Neutrophil (primary cell): ENCODE measurements around the gene SLC39A5.
"Not testable (repeated sequence)": the region's sequence is repeated elsewhere in the genome, so short reads cannot be mapped to it uniquely, and the experiment has no call there.

ENCODE experiments used
- H3K27ac ChIP-seq: fragments of 200-600 bp; sonication (generic); 2 replicates; pipeline ENCODE4 v1.5.1; 2016; ENCODE audit warnings: mild to moderate bottlenecking, moderate library complexity
- H3K27me3 ChIP-seq: fragments of 200-600 bp; sonication (generic); 2 replicates; pipeline ENCODE4 v1.6.0; 2016; ENCODE audit warnings: mild to moderate bottlenecking
- H3K36me3 ChIP-seq: fragments of 200-600 bp; sonication (generic); 2 replicates; pipeline ENCODE4 v1.5.1; 2017
- H3K4me1 ChIP-seq, 2 experiments: fragments of 200-600 bp in 1 of 2; sonication (generic) in 1 of 2; 1 replicate in 1 of 2; 2 replicates in 1 of 2; pipeline versions ENCODE4 v1.5.1 to v1.6.1; 2013 to 2016; ENCODE audit warnings: low read depth in 1 of 2, low read length in 1 of 2, mild to moderate bottlenecking in 1 of 2, moderate library complexity in 1 of 2; ENCODE audit not compliant: control insufficient read depth in 1 of 2, insufficient read depth in 1 of 2
- H3K4me3 ChIP-seq, 2 experiments: fragments of 200-600 bp in 1 of 2; sonication (generic) in 1 of 2; 1 replicate in 1 of 2; 2 replicates in 1 of 2; pipeline ENCODE4 v1.5.1; 2013 to 2016; ENCODE audit warnings: low read depth in 1 of 2, low read length in 1 of 2, mild to moderate bottlenecking in 1 of 2, moderate library complexity in 1 of 2
- H3K9me3 ChIP-seq: fragments of 200-600 bp; sonication (generic); 2 replicates; pipeline ENCODE4 v1.5.1; 2016
- TF ChIP-seq, protein P1 (sequence below): fragments of 200-600 bp; sonication (generic); IDR thresholded peaks from 2 replicates; pipeline ENCODE4 v1.5.1; 2016; ENCODE audit warnings: antibody characterized with exemption

The SLC39A5 gene

DNA sequence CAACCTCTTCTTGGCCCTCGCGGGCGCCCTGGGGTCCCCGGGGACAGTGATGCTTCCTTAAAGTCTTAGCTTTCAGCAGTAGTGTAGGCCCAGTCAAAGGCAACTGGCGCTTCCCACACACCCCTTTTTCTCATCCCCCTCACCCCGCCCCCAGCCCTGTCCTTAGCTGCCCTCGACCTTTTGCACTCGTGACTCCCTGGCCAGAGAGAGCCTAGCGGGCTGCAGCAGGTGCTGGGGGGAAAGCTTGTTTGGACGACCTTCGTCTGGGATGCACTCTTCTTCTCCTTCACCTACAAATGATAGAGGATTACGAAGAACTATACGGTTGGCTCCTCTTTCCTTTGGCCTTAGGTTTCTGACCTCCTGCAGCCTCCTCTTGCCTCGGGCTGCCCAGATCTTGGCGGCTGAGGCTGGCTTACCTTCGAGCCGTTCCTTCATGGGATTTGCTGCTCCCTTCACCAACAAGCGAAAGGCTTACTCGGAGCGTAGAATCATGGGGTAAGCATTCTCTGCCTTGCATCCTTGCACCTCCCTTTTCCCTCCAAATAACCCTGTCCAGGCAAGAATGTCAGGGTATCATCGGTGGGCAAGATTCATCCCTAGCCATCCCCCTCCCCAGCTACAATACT is 37.7 kb downstream of the SLC39A5 start:
- Histone ChIP-seq H3K4me3 (peak overlapping the region; percentile 79 to 80), H3K27ac (peak overlapping the region; percentile 89), H3K27me3 (no peaks in the 10 kb centered on the region), H3K9me3 (no peaks in the 10 kb centered on the region), H3K4me1 (peaks cover 17 to 19% of the 10 kb centered on the region in 2 experiments), H3K36me3 (peaks cover 28% of the 10 kb centered on the region)
- TF ChIP-seq, protein P1, sequence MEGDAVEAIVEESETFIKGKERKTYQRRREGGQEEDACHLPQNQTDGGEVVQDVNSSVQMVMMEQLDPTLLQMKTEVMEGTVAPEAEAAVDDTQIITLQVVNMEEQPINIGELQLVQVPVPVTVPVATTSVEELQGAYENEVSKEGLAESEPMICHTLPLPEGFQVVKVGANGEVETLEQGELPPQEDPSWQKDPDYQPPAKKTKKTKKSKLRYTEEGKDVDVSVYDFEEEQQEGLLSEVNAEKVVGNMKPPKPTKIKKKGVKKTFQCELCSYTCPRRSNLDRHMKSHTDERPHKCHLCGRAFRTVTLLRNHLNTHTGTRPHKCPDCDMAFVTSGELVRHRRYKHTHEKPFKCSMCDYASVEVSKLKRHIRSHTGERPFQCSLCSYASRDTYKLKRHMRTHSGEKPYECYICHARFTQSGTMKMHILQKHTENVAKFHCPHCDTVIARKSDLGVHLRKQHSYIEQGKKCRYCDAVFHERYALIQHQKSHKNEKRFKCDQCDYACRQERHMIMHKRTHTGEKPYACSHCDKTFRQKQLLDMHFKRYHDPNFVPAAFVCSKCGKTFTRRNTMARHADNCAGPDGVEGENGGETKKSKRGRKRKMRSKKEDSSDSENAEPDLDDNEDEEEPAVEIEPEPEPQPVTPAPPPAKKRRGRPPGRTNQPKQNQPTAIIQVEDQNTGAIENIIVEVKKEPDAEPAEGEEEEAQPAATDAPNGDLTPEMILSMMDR = no peak

DNA sequence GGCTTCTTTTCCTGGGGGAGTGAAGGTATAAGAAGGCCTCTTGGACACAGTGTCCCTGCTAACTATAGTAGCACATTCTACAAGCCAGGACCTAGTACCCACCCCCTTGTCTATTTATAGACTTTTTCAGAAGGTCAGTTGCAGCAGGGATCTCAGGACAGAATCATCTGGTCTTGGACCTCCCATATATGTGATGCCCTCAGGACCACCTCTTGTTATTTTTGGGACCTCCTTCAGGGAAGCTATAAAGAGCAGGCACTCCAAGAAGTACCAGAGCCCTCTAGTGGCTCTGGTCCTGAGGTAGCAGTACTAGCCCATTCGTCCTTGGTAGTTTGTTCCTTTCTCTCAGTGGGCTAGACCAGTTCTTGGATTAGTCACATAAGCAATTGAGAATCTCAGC is 41.2 kb downstream of the SLC39A5 start:
- H3K36me3 ChIP-seq = peaks cover 63% of the 10 kb centered on the region
- no peak overlapping the region for H3K27ac ChIP-seq
- no peak overlapping the region for H3K4me3 ChIP-seq
- H3K4me1 ChIP-seq = peaks cover 12 to 16% of the 10 kb centered on the region in 2 experiments
- H3K27me3 ChIP-seq = no peaks in the 10 kb centered on the region
- no peaks in the 10 kb centered on the region for H3K9me3 ChIP-seq
- TF ChIP-seq, protein P1 = no peak

DNA sequence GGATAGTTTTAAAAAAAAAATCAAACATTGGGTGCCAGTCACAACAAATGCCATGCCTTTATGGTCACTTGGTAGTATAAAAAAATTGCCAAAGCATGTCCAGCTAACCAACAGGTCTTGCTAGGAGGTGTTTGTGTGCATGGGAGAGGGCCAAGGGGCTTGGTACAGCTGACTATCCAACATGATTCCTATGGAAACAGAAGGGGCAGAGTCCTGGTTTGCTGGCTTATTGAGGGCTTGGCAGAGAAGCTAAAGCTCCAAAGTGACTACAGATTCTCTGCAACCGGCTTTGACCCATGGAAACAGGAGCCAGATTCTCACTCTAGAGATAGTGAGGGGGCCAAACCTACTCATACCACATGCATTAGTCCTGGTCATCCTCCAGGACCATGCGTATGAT is 42.6 kb downstream of the SLC39A5 start:
- peaks cover 76% of the 10 kb centered on the region for H3K36me3 ChIP-seq
- H3K27ac ChIP-seq, H3K9me3 ChIP-seq, H3K27me3 ChIP-seq, H3K4me1 ChIP-seq, H3K4me3 ChIP-seq: not testable (repeated sequence)

DNA sequence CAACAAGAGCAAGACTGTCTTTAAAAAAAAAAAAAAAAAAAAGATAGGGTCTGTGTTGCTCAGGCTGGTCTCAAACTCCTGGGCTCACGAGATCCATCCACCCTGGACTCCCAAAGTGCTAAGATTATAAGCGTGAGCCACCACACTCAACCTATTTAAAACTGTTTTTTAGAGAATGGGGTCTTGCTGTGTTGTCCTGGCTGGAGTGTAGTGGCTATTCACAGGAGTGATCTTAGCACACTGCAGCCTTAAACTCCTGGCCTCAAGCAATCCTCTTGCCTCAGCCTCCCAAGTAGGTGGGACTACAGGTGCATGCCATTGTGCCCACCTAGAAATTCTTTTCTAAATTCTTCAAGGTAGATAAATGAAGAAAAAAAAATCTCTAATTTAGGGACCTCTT is 44.4 kb downstream of the SLC39A5 start:
- peaks cover 94% of the 10 kb centered on the region for H3K36me3 ChIP-seq
- peak overlapping the region; percentile 48 for H3K27ac ChIP-seq
- TF ChIP-seq, protein P1 = no peak

DNA sequence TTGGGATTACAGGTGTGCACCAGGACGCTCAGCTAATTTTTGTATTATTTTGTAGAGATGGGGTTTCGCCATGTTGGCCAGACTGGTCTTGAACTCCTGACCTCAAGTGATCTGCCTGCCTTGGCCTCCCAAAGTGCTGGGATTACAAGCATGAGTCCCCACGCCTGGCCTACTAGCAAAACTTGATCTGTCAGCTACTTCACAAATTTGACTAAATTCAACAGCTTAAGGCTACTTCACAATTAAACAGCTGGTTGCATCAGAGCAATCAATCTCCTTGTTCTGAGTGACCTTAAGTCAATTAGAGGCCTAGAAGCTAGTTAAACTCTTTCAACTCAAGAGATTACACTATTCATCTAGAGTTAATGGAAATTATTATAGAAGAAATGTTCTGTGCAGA is 49.1 kb downstream of the SLC39A5 start:
- no peaks in the 10 kb centered on the region for H3K27me3 ChIP-seq
- H3K4me3 ChIP-seq = no peak overlapping the region
- H3K9me3 ChIP-seq = no peaks in the 10 kb centered on the region
- H3K4me1 ChIP-seq = no peaks in the 10 kb centered on the region
- TF ChIP-seq, protein P1 = no peak
- no peak overlapping the region for H3K27ac ChIP-seq
- H3K36me3 ChIP-seq = peaks cover 99% of the 10 kb centered on the region

More for the DNA sequence above, 44.4 kb downstream of the SLC39A5 start:
- Histone ChIP-seq H3K4me1 (no peaks in the 10 kb centered on the region), H3K27me3 (no peaks in the 10 kb centered on the region), H3K4me3 (no peak overlapping the region), H3K9me3 (no peaks in the 10 kb centered on the region)

DNA sequence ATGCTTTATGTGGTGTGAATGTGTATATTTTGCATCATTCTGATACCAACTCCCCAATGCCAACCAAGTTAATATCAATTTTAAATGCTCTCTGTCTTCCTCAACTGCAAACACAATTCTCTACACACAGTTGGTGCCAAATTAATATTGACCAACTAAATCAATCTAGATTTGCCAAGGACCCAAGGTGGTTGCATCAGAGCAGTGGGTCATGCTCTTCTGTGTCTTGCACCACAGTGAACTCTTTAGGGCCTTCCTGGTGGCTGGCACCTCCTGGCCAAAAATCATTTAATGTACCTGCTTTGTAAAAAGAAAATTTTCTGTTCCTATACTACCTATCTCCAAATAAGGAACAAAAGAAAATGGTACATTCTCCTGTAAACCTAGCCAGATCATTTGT is 51.0 kb downstream of the SLC39A5 start:
- TF ChIP-seq, protein P1 = no peak
- Histone ChIP-seq H3K4me3 (no peak overlapping the region), H3K27ac (peak overlapping the region; percentile 16), H3K9me3 (no peaks in the 10 kb centered on the region), H3K4me1 (peaks cover 0 to 6% of the 10 kb centered on the region in 2 experiments), H3K27me3 (no peaks in the 10 kb centered on the region), H3K36me3 (peaks cover 91% of the 10 kb centered on the region)
